GM23338 (cell line): ENCODE measurements around the gene PSMD8. TPM values are rescaled to one million over a fixed set of nuclear protein-coding genes. Genes with fewer than 3 reads are reported as not detected.
"Not testable (repeated sequence)": the region's sequence is repeated elsewhere in the genome, so short reads cannot be mapped to it uniquely, and the experiment has no call there.

ENCODE experiments used
- ATAC-seq: fragments of 200-7000 bp; cut with Tn5 transposase; 3 replicates; pipeline ENCODE4 v1.9.1; 2020
- DNase-seq: peaks from one replicate; pipeline ENCODE4 v3.0.0-alpha.2; 2015; ENCODE audit warnings: low spot score
- H2AFZ ChIP-seq: fragments of 200-600 bp; sonication (generic); 2 replicates; pipeline ENCODE4 v1.8.0; 2016; ENCODE audit warnings: antibody characterized with exemption, mild to moderate bottlenecking, moderate library complexity
- H3F3A ChIP-seq: fragments of 200-600 bp; sonication (generic); replicated peaks from 2 replicates; pipeline ENCODE4 v1.8.0; 2017; ENCODE audit warnings: antibody characterized with exemption, mixed run types, low read depth
- H3K27ac ChIP-seq: fragments of 200-600 bp; sonication (generic); 2 replicates; pipeline ENCODE4 v1.6.1; 2016; ENCODE audit warnings: low read depth
- H3K27me3 ChIP-seq: fragments of 200-600 bp; sonication (generic); 2 replicates; pipeline ENCODE4 v1.8.0; 2016; ENCODE audit warnings: mild to moderate bottlenecking, mixed run types, moderate library complexity; ENCODE audit not compliant: insufficient read depth
- H3K36me3 ChIP-seq: fragments of 200-600 bp; sonication (generic); 2 replicates; pipeline ENCODE4 v1.8.0; 2016; ENCODE audit warnings: mild to moderate bottlenecking; ENCODE audit not compliant: insufficient read depth
- H3K4me1 ChIP-seq: fragments of 200-600 bp; sonication (generic); 2 replicates; pipeline ENCODE4 v1.8.0; 2016; ENCODE audit warnings: mild to moderate bottlenecking, moderate library complexity; ENCODE audit not compliant: insufficient read depth
- H3K4me2 ChIP-seq: fragments of 200-600 bp; sonication (generic); 2 replicates; pipeline ENCODE4 v1.7.1; 2017; ENCODE audit warnings: mixed run types
- H3K4me3 ChIP-seq: fragments of 200-600 bp; sonication (generic); 2 replicates; pipeline ENCODE4 v1.6.1; 2016; ENCODE audit warnings: mixed run types
- H3K79me2 ChIP-seq: fragments of 200-600 bp; sonication (generic); replicated peaks from 2 replicates; pipeline ENCODE4 v1.8.0; 2017; ENCODE audit warnings: mild to moderate bottlenecking; ENCODE audit not compliant: insufficient read depth
- H3K9me2 ChIP-seq: fragments of 200-600 bp; sonication (generic); 2 replicates; pipeline ENCODE4 v1.8.0; 2017; ENCODE audit not compliant: insufficient read depth
- H4K20me1 ChIP-seq: fragments of 200-600 bp; sonication (generic); replicated peaks from 2 replicates; pipeline ENCODE4 v1.8.0; 2017; ENCODE audit warnings: mild to moderate bottlenecking; ENCODE audit not compliant: insufficient read depth
- H3K27ac Mint-ChIP-seq: 2 replicates; pipeline ENCODE4 v1.8.0; 2020; ENCODE audit warnings: inconsistent platforms, mild to moderate bottlenecking, moderate library complexity, mixed read lengths
- H3K27me3 Mint-ChIP-seq: 3 replicates; pipeline ENCODE4 v1.8.0; 2022; ENCODE audit warnings: low read depth, mild to moderate bottlenecking, moderate library complexity, mixed read lengths, inconsistent platforms; ENCODE audit not compliant: insufficient read depth, poor library complexity
- H3K36me3 Mint-ChIP-seq: 3 replicates; pipeline ENCODE4 v1.8.0; 2021; ENCODE audit warnings: low read depth, mild to moderate bottlenecking, inconsistent platforms, moderate library complexity, mixed read lengths
- H3K4me1 Mint-ChIP-seq: 3 replicates; pipeline ENCODE4 v1.8.0; 2020; ENCODE audit warnings: mild to moderate bottlenecking, inconsistent platforms, mixed read lengths
- H3K4me3 Mint-ChIP-seq: 3 replicates; pipeline ENCODE4 v1.8.0; 2021; ENCODE audit warnings: moderate library complexity, mild to moderate bottlenecking, inconsistent platforms, mixed read lengths
- H3K9me3 Mint-ChIP-seq: 3 replicates; pipeline ENCODE4 v1.8.0; 2020; ENCODE audit warnings: moderate library complexity, mild to moderate bottlenecking, inconsistent platforms, mixed read lengths
- ETS1 ChIP-seq: IDR thresholded peaks from 2 replicates; pipeline ENCODE4 v1.6.1; 2016; ENCODE audit warnings: antibody characterized with exemption
- EZH2 ChIP-seq: fragments of 200-600 bp; sonication (generic); IDR thresholded peaks from one replicate; pipeline ENCODE4 v1.8.0; 2017; ENCODE audit warnings: antibody characterized with exemption, mild to moderate bottlenecking, low read depth; ENCODE audit not compliant: unreplicated experiment
- JUNB ChIP-seq: IDR thresholded peaks from one replicate; pipeline ENCODE4 v1.6.1; 2016; ENCODE audit warnings: antibody characterized with exemption; ENCODE audit not compliant: unreplicated experiment
- POLR2AphosphoS5 ChIP-seq: IDR thresholded peaks from 2 replicates; pipeline ENCODE4 v1.6.1; 2016; ENCODE audit warnings: antibody characterized with exemption, low read depth
- polyA plus RNA-seq: library from polyadenylated mRNA; unstranded; fragments of >200 nt; fragmentation: Nextera tagmentation; extraction: Ambion mirVana; gene quantifications from 2 replicates; pipeline ENCODE4 v1.2.1, GENCODE V29; 2016
- total RNA-seq: library from RNA; depleted of rRNA; stranded (reverse); fragments of >200 nt; shearing (Covaris generic); gene quantifications from 2 replicates; pipeline ENCODE4 v1.2.3, GENCODE V29; 2014

The PSMD8 gene
- total and polyA plus RNA-seq, 2 experiments from 2014 or later: 129 to 241 TPM

GRCh38 chr19:38336638-38337359 is 37.6 kb upstream of the PSMD8 start:
- H3K9me3 Mint-ChIP-seq: no peaks in the 10 kb centered on the region; the same call in 2 of the 3 replicates
- no peaks in the 10 kb centered on the region; the same call in 1 of the 2 replicates for H3K36me3 ChIP-seq
- peak; percentile 99 for DNase-seq
- H3K27ac ChIP-seq: peak overlapping the region; percentile 78; the same call in 1 of the 2 replicates
- peak; percentile 55 for ATAC-seq
- peak overlapping the region; percentile 99 for H2AFZ ChIP-seq
- no peaks in the 10 kb centered on the region for H3K27me3 ChIP-seq
- peaks cover 10% of the 10 kb centered on the region for H3K27me3 Mint-ChIP-seq
- TF ChIP-seq POLR2AphosphoS5 (peak; percentile 52), EZH2 (no peak), ETS1 (0 out of 2 replicates have a peak, but pooled peaks have one; percentile 13)
- H3F3A ChIP-seq: 0 out of 2 replicates have a peak, but pooled peaks cover 5% of the 10 kb centered on the region
- H3K9me2 ChIP-seq: no peaks in the 10 kb centered on the region
- H3K4me3 Mint-ChIP-seq: peak overlapping the region; percentile 94
- H3K27ac Mint-ChIP-seq: peak overlapping the region; percentile 95
- no peaks in the 10 kb centered on the region for H3K36me3 Mint-ChIP-seq
- no peaks in the 10 kb centered on the region for H3K79me2 ChIP-seq
- H3K4me3 ChIP-seq: peak overlapping the region; percentile 82
- peak overlapping the region; percentile 95 for H3K4me2 ChIP-seq
- peaks cover 10% of the 10 kb centered on the region for H3K4me1 Mint-ChIP-seq
- H3K4me1 ChIP-seq: peaks cover 10% of the 10 kb centered on the region
- no peaks in the 10 kb centered on the region; the same call in 1 of the 2 replicates for H4K20me1 ChIP-seq

GRCh38 chr19:38337360-38337653 is 37.1 kb upstream of the PSMD8 start:
- no peak overlapping the region for H3K27ac Mint-ChIP-seq
- Histone ChIP-seq H3F3A (0 out of 2 replicates have a peak, but pooled peaks cover 5% of the 10 kb centered on the region), H3K4me2 (peak overlapping the region; percentile 89), H3K4me3 (peak overlapping the region; percentile 82), H3K27ac (no peak overlapping the region), H3K4me1 (peaks cover 10% of the 10 kb centered on the region), H3K36me3 (no peaks in the 10 kb centered on the region; the same call in 1 of the 2 replicates), H2AFZ (peak overlapping the region; percentile 95), H4K20me1 (no peaks in the 10 kb centered on the region; the same call in 1 of the 2 replicates), H3K9me2 (no peaks in the 10 kb centered on the region), H3K27me3 (no peaks in the 10 kb centered on the region), H3K79me2 (no peaks in the 10 kb centered on the region)
- H3K4me3 Mint-ChIP-seq: peak overlapping the region; percentile 94
- ATAC-seq: no peak
- peaks cover 10% of the 10 kb centered on the region for H3K4me1 Mint-ChIP-seq
- no peaks in the 10 kb centered on the region; the same call in 2 of the 3 replicates for H3K9me3 Mint-ChIP-seq
- DNase-seq: no peak
- H3K27me3 Mint-ChIP-seq: peaks cover 10% of the 10 kb centered on the region
- H3K36me3 Mint-ChIP-seq: no peaks in the 10 kb centered on the region
- TF ChIP-seq JUNB: no peak

- H3K4me3 Mint-ChIP-seq: peak overlapping the region; percentile 40; the same call in 1 of the 3 replicates
These were observed 35.4 kb upstream of the PSMD8 start for GRCh38 chr19:38339011-38339410.

More at GRCh38 chr19:38339011-38339410, 35.4 kb upstream of the PSMD8 start:
- not testable (repeated sequence) for H3K27ac Mint-ChIP-seq, DNase-seq, H4K20me1 ChIP-seq, H3F3A ChIP-seq, H3K9me2 ChIP-seq, H2AFZ ChIP-seq, H3K36me3 Mint-ChIP-seq, H3K9me3 Mint-ChIP-seq, H3K27me3 ChIP-seq, H3K27ac ChIP-seq, H3K36me3 ChIP-seq, H3K79me2 ChIP-seq, H3K4me2 ChIP-seq, H3K4me3 ChIP-seq, ATAC-seq
- H3K4me1 Mint-ChIP-seq: peaks cover 12% of the 10 kb centered on the region
- peaks cover 10% of the 10 kb centered on the region for H3K4me1 ChIP-seq
- peaks cover 13% of the 10 kb centered on the region for H3K27me3 Mint-ChIP-seq
